ENCODE measurements around the gene ZBTB7C. TPM values are rescaled to one million over a fixed set of nuclear protein-coding genes. Genes with fewer than 3 reads are reported as not detected.

ZBTB7C gene
- total RNA-seq, 1 donor from 2014 or later: 2.7 TPM

- H3K9me3 ChIP-seq (replicated peaks): peaks cover 3% of the 10 kb centered on the region
- H3K27ac ChIP-seq (replicated peaks): no peak overlapping the region
- DNase-seq: no peak
- no peaks in the 10 kb centered on the region for H3K36me3 ChIP-seq
- H3K27me3 ChIP-seq (ENCODE audit: low read depth): peaks cover 7% of the 10 kb centered on the region
- intact Hi-C loops (cut with micrococcal nuclease): no loop called here
- H3K4me1 ChIP-seq: peaks cover 11% of the 10 kb centered on the region
- TF ChIP-seq CTCF (IDR thresholded peaks at IDR 0.05; ENCODE audit: borderline replicate concordance): no peak
- no peak overlapping the region for H3K4me3 ChIP-seq
Measured at GRCh38 chr18:48371854-48372602, 37.2 kb downstream of the ZBTB7C start.

- no peak for TF ChIP-seq CTCF (IDR thresholded peaks at IDR 0.05; ENCODE audit: borderline replicate concordance)
- H3K9me3 ChIP-seq (replicated peaks): peaks cover 3% of the 10 kb centered on the region
- no peaks in the 10 kb centered on the region for H3K27me3 ChIP-seq (ENCODE audit: low read depth)
- no peak overlapping the region for H3K27ac ChIP-seq (replicated peaks)
- H3K4me1 ChIP-seq: no peaks in the 10 kb centered on the region
- H3K36me3 ChIP-seq: no peaks in the 10 kb centered on the region
- H3K4me3 ChIP-seq: no peak overlapping the region
- DNase-seq: no peak
- intact Hi-C loops (cut with micrococcal nuclease): no loop called here
Measured at GRCh38 chr18:48367557-48367956, 41.6 kb downstream of the ZBTB7C start.

GRCh38 chr18:48365965-48366364, 43.2 kb downstream of the ZBTB7C start:
- Histone ChIP-seq H3K36me3 (no peaks in the 10 kb centered on the region), H3K4me3 (no peak overlapping the region), H3K27ac (replicated peaks) (no peak overlapping the region), H3K9me3 (replicated peaks) (peaks cover 3% of the 10 kb centered on the region), H3K4me1 (no peaks in the 10 kb centered on the region), H3K27me3 (ENCODE audit: low read depth) (no peaks in the 10 kb centered on the region)
- intact Hi-C loops (cut with micrococcal nuclease): no loop called here
- TF ChIP-seq CTCF (IDR thresholded peaks at IDR 0.05; ENCODE audit: borderline replicate concordance): no peak
- DNase-seq: no peak

GRCh38 chr18:48364146-48364545, 45.0 kb downstream of the ZBTB7C start:
- Histone ChIP-seq H3K27ac (replicated peaks) (no peak overlapping the region), H3K36me3 (no peaks in the 10 kb centered on the region), H3K27me3 (ENCODE audit: low read depth) (no peaks in the 10 kb centered on the region), H3K9me3 (replicated peaks) (no peaks in the 10 kb centered on the region), H3K4me3 (no peak overlapping the region), H3K4me1 (no peaks in the 10 kb centered on the region)
- no peak for TF ChIP-seq CTCF (IDR thresholded peaks at IDR 0.05; ENCODE audit: borderline replicate concordance)
- intact Hi-C loops (cut with micrococcal nuclease): no loop called here
- DNase-seq: no peak

- Histone ChIP-seq H3K27ac (replicated peaks) (no peak overlapping the region), H3K36me3 (no peaks in the 10 kb centered on the region), H3K9me3 (replicated peaks) (no peaks in the 10 kb centered on the region), H3K27me3 (ENCODE audit: low read depth) (no peaks in the 10 kb centered on the region), H3K4me1 (no peaks in the 10 kb centered on the region), H3K4me3 (no peak overlapping the region)
- DNase-seq: no peak
- intact Hi-C loops (cut with micrococcal nuclease): no loop called here
- TF ChIP-seq CTCF (IDR thresholded peaks at IDR 0.05; ENCODE audit: borderline replicate concordance): no peak
Measured at GRCh38 chr18:48363175-48363574, 46.0 kb downstream of the ZBTB7C start.

Data from left ventricle myocardium inferior (tissue), 1 donor.